SK-MEL-5 (cell line): ENCODE data around the gene HTR6. TPM values are rescaled to one million over a fixed set of nuclear protein-coding genes. Genes with fewer than 3 reads are reported as not detected.
"Not testable (repeated sequence)": the region's sequence is repeated elsewhere in the genome, so short reads cannot be mapped to it uniquely, and the experiment has no call there.

Source experiments
- DNase-seq: peaks from one replicate; pipeline ENCODE4 v3.0.0-alpha.2; 2016; ENCODE audit warnings: low read depth, low spot score
- in situ Hi-C: cut with HindIII; loops from 2 replicates; pipeline ENCODE4 v1.10.0; 2016; ENCODE audit warnings: low sequenced_read_pairs, high pct_unique_total_duplicates, low pct_unique_long_range_greater_than_20kb
- total RNA-seq: library from RNA; depleted of rRNA; stranded (reverse); fragments of >200 nt; shearing (Covaris generic); gene quantifications from 2 replicates; pipeline ENCODE4 v1.2.3, GENCODE V29; 2014

Gene HTR6
- total RNA-seq, 1 experiment from 2014 or later, result 0.16 TPM

DNA sequence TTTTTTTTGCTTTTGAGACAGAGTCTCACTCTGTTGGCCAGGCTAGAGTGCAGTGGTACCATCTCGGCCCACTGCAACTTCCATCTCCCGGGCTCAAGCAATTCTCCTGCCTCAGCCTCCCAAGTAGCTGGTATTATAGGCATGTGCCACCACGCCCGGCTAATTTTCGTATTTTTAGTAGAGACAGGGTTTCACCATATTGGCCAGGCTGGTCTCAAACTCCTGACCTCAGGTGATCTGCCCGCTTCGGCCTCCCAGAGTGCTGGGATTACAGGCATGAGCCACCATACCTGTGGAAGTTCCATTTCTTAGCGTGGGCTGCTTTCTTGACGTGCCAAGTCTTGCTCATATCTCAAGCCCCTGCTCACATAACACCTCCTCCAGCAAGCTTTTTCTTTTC, 29.6 kb upstream of the HTR6 start:
- in situ Hi-C loops, DNase-seq: not testable (repeated sequence)

DNA sequence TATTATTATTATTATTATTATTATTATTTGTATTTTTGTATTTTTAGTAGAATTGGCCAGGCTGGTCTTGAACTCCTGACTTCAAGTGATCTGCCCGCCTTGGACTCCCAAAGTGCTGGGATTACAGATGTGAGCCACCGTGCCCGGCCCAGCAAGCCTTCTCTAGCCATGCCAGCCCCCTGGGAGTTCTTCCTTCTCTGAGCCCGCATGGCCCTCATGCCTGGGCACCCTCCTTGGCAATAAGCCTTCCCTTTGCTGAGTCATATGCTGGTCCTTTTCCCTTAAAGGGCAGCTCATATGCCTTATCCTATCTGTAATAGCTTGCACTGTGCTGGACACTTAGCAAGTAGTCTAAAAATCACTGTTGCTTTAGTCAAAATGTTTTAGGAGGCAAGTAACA, 29.0 kb upstream of the HTR6 start:
- peak; percentile 39 for DNase-seq
- in situ Hi-C loops, result no loop called here

DNA sequence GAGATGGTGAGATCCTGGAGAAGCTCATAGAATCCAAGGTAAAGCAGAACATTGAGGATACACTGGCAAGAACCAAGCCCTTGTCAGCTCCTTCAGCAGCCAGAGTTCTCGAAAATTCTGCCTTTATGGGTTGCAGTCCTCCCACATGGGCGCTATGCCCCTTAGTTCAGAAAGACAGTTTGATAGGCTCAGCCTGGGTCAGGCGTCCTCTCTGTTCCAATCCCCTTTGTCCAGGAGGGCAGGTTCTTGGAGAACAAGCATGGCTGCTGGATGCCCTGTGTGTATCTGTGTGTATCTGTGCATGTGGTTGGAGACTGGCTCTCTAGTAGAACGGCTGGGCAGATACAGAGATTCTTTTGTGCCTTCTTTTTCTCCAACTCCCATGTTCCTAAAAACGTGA, 28.6 kb upstream of the HTR6 start:
- in situ Hi-C loops, result no loop called here
- DNase-seq, result peak; percentile 44

DNA sequence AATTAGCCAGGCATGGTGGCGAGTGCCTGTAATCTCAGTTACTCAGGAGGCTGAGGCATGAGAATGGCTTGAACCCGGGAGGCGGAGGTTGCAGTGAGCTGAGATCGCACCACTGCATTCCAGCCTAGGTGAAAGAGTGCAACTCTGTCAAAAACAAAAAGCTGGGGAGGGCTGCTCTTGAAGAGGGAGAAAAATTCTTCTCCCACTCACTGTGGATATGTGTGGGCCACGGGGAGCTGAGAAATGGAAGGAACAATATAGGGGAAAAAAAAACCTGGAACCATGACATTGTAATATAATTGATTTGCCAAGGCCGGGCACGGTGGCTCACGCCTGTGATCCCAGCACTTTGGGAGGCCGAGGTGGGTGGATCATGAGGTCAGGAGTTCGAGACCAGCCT, 27.9 kb upstream of the HTR6 start:
- DNase-seq, in situ Hi-C loops: not testable (repeated sequence)

DNA sequence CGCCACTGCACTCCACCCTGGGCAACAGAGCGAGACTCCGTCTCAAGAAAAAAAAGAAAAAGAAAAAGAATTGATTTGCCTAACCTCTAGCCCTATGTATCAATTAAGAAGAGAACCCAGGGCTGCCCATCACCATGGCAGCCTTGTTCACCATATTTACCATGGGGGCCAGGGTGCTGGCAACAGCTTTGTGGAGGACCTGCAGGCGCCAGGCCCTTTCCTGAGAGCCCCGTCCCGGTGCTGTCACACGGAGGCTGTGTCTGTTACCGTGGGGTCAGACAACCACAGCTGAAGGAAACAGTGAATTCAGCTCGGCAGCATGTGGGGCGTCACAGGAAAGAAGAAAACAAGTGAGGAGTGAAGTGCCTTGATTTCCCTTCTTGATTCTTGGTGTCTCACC, 27.1 kb upstream of the HTR6 start:
- no peak for DNase-seq
- in situ Hi-C loops, result no loop called here

DNA sequence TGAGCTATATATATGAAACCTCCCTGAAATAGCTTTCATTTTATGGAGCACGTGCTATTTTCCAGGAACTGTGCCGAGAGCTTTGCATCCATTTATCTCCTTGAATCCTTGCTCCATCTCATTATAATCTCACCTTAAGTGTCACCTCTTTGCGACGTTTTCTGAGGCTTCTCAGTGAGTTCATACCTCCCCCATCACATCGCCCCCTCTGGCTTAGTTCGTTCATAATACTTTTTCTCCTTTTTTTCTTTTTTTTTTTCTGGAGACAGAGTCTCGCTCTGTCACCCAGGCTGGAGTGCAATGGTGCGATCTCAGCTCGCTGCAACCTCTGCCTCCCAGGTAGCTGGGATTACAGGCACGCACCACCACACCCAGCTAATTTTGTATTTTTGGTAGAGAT, 25.4 kb upstream of the HTR6 start:
- in situ Hi-C loops, DNase-seq: not testable (repeated sequence)

DNA sequence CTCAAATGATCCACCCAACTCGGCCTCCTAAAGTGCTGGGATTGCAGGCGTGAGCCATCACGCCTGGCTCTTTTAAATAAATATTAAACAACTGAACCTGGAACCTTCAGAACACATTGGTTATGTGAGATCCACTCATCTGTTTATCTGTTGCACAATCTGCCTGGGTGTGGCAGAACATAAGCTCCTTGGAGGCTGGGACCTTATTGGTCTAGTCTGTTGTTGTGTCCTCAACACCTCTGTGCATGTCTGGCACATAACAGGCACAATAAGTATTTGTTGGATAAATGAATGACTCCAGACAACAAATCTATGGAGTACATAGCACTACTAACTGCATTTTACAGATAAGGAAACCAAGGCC, 24.7 kb upstream of the HTR6 start:
- DNase-seq, result no peak
- in situ Hi-C loops, result no loop called here

DNA sequence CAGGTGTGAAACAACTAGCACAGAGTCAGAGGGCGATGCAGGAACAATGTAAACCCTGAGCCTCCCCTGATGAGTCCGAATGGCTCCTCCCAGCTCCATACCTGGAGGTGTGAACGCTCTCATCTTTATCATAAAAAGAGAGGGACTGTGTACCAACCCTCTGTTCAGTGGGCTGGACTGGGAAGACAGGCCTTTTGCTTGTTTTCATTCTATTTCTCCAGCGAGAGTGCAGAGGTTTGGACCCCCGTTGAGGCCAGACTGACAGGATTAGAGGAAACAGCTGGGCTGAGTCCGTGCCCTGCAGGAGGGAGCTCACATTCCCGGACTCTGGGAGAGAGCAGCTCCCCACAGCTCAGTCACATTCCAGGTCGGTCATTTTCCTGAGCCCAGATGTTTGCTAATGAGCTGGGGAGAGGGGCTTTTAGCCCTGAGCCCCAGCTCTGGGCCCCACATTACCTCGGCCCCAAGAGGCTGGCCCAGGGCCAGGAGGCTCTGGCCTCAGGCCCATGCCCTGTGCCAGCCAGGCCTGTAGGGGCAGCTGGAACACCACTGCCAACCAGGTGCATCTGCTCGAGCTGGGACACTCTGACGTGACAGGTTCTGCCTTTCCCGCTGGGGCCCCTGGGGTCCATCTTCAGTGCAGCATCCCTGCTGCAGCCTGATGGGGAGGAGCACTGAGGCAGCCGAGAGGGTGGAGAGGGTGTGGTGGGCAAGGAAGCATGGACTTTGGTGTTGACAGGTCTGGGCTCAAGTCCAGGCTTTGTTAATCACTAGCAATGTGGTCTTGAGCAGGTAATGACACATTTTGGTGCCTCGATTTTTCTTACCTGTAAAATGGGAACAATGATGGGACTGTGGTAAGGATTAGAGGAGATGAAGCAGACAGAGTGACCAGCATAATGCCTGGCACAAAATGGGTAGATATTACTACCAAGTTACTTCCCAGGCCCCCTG, 24.0 kb upstream of the HTR6 start:
- no peak for DNase-seq
- in situ Hi-C loops, result no loop called here

DNA sequence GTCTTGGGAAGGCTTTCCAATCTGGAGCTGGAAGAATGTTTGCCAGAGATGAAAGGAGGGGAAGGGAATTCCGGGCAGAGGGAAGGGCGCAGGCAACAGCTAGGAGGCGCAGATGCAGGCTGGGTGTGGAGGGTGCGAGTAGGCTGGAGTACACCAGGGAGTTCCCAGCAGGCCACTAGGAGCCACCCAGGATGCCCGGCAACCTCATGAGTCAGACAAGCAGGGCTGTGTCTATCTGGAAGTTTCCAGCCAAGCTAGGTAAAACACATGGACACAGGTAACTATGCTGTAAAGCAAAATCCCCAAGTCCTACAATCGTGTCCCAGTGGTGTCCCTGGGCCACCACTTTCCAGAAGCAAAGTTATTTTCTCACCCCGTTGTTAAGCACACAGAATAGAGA, 21.6 kb upstream of the HTR6 start:
- in situ Hi-C loops, result no loop called here
- DNase-seq, result peak; percentile 61

DNA sequence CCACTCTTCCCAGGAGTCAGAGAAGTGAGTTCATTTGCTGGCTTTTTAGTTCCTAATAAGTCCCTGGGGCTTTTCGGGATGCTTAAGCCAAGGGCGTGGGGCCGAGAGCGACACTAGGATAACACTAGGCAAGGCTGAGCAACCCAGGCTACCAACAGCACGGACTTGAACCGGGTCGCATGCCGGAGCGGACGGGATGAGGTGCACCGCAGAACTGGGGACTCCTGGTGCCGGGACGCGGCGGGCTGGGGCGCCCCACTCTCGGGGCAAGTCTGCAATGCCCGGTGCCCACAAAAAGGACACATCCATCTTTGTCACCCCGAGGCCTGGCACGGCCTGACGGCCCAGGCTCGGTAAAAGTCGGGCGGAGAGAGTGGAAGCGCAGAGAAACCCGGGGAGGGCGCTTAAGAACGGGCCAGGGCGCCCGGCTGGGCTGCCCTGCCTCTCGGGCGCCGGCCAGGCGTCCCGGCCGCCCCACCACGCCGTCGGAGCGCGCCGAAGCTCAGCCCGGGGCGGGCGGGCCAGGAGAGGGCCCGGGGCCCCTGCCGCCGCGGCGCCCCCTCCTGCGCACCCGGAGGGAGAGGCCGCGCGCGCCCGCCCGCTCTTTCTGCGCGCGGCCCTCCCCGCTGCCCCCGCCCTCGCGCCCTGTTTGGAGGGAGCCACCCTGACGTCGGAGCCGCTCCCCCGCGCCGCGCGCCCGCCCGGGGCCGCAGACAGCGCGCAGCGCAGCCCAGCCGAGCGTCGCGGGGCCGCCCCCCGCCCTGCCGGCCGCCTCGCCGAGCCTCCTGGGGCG, 20.9 kb upstream of the HTR6 start, which contains the start of gene NBL1:
NBL1 (plus strand) TSS at position 710 of the 793 bp plus-strand sequence. CDS start 10,720 bp downstream, outside the sequence.
- in situ Hi-C loops, result no loop called here
- peak; percentile 57 for DNase-seq

DNA sequence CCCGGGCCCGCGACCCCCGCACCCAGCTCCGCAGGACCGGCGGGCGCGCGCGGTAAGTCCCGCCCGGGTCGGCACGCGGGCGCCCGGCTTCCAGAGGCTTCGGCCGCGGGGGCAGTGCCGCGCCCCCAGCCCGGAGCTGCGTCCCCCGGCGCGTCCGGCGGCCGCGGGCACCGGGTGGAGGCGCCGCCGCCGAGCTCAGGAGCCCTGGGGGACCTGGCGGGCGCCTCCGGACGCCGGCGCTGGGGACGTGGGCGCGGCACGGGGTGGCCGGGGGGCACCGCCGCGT, 20.3 kb upstream of the HTR6 start:
- no peak for DNase-seq
- in situ Hi-C loops, result no loop called here

DNA sequence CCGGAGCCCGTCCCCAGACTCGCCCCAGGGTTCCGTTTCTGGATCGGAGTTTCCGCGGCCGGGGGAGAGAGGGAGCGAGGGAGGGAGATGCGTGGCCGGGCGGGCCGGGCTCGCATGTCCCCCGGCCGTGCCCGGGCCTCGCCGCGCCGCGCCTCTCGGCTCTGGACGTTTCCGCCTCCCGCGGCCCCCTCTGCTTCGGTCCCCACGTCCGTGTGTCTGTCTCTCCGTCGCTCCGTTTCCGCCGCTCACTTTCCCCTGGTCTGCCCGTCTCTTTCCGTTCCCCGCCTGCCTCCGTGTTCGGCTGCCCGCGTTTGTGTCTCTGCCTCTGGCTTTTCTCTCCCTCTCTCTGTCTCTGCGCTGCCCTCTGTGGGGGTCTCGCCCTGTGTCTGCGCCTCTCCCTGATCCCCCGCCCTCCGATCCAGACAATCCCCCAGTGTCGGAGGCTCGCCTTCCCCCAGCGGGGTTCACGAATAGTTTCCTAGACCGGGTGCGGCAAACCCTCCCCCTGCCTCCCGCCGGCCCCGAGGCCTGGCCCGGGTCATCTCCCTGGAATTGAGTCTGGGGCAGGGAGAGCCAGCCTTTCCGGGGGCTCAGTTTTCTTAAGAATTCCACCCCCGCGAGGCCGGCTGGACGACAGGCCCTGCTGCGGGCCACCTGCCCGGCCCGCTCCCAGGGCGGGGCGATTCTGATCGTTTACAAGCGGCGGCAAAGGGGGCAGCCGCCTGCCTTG, 19.8 kb upstream of the HTR6 start:
- no peak for DNase-seq
- in situ Hi-C loops, result no loop called here

DNA sequence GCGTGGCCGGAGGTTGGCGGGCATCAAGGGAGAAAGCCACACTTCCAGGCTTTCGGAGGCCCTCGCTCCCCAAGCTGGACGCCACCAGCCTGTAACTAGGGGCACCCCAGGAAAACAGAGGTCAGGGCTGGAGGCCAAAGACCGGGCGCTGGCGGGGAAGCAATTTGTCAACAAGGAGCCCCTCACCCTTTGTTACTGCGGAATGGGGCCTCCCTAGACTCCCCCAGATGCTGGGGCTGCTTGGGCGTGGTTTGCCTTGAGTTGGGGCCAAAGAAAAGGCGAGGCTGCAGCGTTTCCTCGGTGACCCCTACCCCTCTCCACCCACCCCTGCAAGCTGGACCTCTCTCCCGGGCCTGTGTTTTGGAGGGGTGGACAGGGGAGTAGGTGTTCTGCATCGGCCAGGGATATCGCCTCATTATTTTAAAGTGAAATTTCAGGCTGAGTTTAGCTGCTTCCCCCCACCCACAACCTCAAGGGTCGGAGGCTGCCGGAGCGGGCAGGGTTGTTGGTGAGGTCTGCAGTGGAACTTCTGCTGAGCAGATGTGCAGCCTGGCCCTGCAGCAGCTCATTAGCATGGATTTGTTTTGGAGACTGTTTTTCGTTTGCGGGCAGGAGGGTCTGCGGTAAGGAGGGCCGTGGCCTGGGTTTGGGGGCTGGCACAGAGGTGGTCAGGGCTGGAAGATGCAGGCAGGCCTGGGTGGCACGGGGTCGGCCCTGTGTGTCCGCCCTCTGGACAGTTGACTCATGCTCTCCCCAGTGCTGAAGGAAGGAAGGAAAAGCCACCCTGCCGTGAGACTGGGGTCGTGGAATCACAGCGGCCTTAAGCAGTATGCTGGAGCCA, 19.0 kb upstream of the HTR6 start:
- in situ Hi-C loops, result no loop called here
- no peak for DNase-seq

DNA sequence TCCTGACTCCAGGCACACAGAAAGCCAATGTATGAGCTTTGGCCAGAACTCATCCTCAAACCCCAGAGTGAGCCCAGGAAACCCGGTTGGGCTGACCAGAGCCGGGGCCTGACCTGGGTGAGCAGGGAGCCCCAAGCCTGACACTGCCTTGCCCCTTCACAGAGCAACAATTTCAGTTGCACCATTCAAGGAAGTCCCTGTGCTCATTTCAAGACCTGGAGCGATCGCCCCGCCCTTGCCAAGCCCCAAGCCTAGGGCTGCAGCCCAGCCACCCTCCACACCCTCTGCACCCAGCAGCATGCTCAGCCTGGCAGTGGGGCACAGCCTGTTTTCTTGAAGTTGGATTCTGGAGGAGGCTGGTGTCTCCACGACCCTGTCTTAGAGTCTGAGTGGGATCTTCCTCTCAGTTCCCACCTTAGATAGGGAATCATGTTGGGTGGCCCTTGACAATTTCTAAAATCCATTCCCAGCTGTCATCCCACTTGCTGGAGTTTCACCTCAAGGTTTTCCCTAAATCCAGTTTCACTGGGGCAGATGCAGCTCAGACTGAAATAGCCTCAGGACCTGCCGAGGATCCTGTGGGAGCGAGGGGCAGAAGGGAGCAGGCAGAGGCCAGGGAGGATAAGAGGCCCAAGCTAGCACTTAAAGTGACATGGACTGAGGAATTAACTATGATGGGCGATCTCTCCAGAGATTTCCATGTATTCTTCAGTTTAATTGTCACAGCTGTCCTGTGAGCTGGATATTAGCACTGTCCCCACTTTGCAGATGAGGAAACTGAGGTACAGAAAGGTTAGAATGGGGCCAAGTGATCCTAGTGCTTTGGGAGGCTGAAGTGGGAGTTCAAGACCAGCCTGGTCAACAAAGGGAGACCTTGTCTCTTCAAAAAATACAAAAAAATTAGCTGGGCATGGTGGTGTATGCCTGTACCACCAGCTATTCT, 18.0 kb upstream of the HTR6 start:
- in situ Hi-C loops, result no loop called here
- no peak for DNase-seq

DNA sequence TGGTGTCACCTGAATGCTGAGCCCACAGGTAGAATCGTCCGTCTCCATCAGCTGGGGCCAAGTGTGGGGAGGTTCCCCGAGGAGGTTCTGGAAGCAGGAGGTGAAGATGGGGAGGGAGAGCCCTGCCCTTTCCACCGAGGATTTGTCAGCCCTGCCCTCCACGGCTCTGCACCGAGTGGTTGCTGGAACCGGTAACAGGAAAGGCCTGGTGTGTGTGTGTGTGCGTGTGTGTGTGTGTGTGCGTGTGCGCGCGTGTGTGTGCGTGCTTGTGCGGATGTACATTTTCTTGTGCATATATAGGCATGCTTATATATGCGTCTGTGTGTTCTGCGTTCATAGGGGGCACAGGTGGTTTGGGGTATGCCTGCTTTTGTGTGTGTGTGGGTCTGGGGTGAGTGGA, 17.0 kb upstream of the HTR6 start:
- in situ Hi-C loops, result no loop called here
- no peak for DNase-seq

DNA sequence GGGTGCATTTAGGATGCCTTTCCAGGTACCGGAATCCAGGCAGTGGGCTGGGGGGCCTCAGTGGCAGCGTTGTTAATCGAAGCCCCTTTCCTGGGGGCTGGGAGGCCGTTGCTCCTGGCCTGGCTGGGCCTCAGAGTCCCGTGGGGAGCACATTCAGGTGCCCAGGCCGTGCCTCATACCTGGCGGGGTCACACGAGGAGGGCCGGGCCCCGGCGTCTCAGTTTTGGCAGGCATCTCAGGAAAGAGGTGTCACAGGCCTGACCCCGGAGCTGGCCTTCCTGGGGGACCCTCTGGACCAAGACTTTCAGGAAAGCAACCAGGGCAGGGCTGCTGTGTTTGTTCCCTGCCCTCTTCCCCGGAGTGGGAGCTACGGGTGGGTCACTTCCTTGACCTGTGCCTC, 16.4 kb upstream of the HTR6 start:
- DNase-seq, result no peak
- in situ Hi-C loops, result no loop called here
